Ovary (tissue), 9 donors: ENCODE data around the gene TOMM20. TPM values are rescaled to one million over a fixed set of nuclear protein-coding genes. Genes with fewer than 3 reads are reported as not detected.

Experiments used
- DNase-seq, 5 donors: peaks; one replicate each; pipeline ENCODE4 v3.0.0-alpha.2; 2019 to 2020
- H3K27ac ChIP-seq, 2 donors: fragments of 200-600 bp; one replicate each; pipeline versions ENCODE4 v1.5.1 to v1.8.0; 2019 to 2022
- H3K27me3 ChIP-seq: fragments of 200-600 bp; one replicate; pipeline ENCODE4 v1.8.0; 2022
- H3K36me3 ChIP-seq: fragments of 200-600 bp; sonication (generic); one replicate; pipeline ENCODE4 v1.5.1; 2019
- H3K4me1 ChIP-seq: one replicate; pipeline ENCODE4 v1.8.1; 2013; ENCODE audit warnings: mild to moderate bottlenecking, moderate library complexity; ENCODE audit not compliant: insufficient read depth
- H3K4me3 ChIP-seq: fragments of 200-600 bp; sonication (generic); one replicate; pipeline ENCODE4 v1.5.1; 2017
- H3K9me3 ChIP-seq, 2 donors: fragments of 200-600 bp in 1 of 2; sonication (generic) in 1 of 2; one replicate each; pipeline versions ENCODE4 v1.5.1 to v1.8.1; 2013 to 2019; ENCODE audit warnings: mild to moderate bottlenecking in 1 of 2, moderate library complexity in 1 of 2
- EP300 ChIP-seq: sonication (generic); formaldehyde crosslinking; IDR thresholded peaks from one replicate; pipeline ENCODE4 v1.6.1; 2017; ENCODE audit warnings: antibody characterized with exemption
- POLR2A ChIP-seq: fragments of 450-650 bp; IDR thresholded peaks from one replicate; pipeline ENCODE4 v1.6.1; 2017; ENCODE audit warnings: antibody characterized with exemption, mild to moderate bottlenecking, moderate library complexity
- WGBS, 3 donors: extraction: QIAGEN DNeasy Blood & Tissue Kit in 1 of 3; methylation state at CpG; one replicate each; pipeline versions ENCODE4 v1.1.5 to v1.1.7; 2013 to 2017; 5-methylcytosine and 5-hydroxymethylcytosine counted together
- intact Hi-C, 4 donors: fragments of 100-400 bp; cut with DNase I; formaldehyde crosslinking; loops; one replicate each; pipeline versions ENCODE4 v1.11.0 to v1.15.1; 2022 to 2023
- polyA plus RNA-seq, 2 donors: library from polyadenylated mRNA; stranded (reverse); fragments of 200-250 nt in 1 of 2; fragments of 350-450 nt in 1 of 2; fragmentation: Illumina TruSeq in 1 of 2; extraction: RNeasy Lipid Tissue Mini Kit (QIAGEN cat#74804) in 1 of 2; gene quantifications; one replicate each; pipeline ENCODE4 v1.2.3, GENCODE V29; 2013 to 2014
- small RNA-seq: library from RNA; depleted of rRNA; stranded (forward); fragments of <200 nt; gene quantifications from one replicate; pipeline ENCODE3, GENCODE V24; 2016
- total RNA-seq, 7 donors: library from RNA; depleted of rRNA in 2 of 7; stranded (reverse); fragments of >200 nt in 2 of 7; fragmentation: NEBNext Ultra II Directional in 3 of 7; extraction: Animal tissue kit (Norgen Biotek cat#: 25700) in 3 of 7; gene quantifications; one replicate each; pipeline versions ENCODE4 v1.1.0 to v1.2.4, GENCODE V29; 2016 to 2023
- TF ChIP-seq, protein P1 (sequence below), 3 donors: fragments of 450-650 bp in 2 of 3; fragments of 200-600 bp in 1 of 3; IDR thresholded peaks; one replicate each; pipeline versions ENCODE4 v1.5.1 to v1.8.0; 2016 to 2022; ENCODE audit warnings: antibody characterized with exemption in 3 of 3, mild to moderate bottlenecking in 1 of 3
- donor health status: DM: no; HTN: no; CAD: no; lungs with moderate emphysema.
- donor health status: DM: no; HTN: no; CAD: no.
- donor health status: Bipolar disorder and iron deficiency.
- donor health status: DM: yes; HTN: yes; CAD: no.
- donor health status: DM: no; HTN: no; CAD: no.
- donor health status: DM: yes; HTN: yes; CAD: no.

TOMM20 gene
- total and polyA plus RNA-seq, 9 donors: 104 to 153 (median 120) TPM

DNA sequence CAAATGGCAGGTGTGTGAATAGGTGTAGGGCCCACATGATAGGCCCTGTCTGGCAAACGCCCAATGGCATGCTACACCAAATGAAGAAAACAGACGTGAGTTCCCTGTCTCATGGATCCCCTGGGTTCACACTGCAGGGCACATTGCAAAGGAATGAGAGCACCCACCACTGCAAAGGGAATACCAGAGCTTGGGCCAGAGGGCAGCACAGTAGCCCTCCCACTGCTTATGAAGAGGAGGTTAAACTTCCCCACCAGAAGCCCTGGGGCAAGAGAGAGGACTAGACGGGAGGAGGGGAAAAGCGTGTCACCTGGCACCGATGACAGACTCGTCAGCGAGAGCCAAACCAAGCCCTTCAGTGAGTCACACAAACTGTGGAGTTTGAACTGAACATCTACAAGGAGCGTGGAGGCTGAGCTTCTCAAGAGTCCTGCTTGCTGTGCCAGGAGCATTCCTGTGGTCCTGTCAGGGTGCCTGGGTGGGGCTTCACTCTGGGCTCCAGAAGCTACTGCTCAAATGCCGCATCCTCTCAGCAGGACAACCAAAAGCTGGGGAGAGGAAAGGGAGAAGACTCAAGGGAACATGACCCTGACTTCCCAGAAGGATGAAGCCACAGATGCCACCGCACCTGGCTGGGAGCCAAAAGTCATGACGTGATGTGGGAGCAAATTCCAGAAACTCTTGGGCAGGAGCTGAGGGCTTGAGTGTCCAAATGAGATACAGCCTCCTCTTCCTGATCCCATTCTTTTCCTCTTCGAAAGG, 61.1 kb downstream of the TOMM20 start:
- DNase-seq: peak in 2 of 5 donors; percentile 51 to 64
- Histone ChIP-seq H3K27me3 (no peaks in the 10 kb centered on the region), H3K36me3 (no peaks in the 10 kb centered on the region), H3K4me1 (peaks cover 4% of the 10 kb centered on the region), H3K9me3 (no peaks in the 10 kb centered on the region), H3K4me3 (no peak overlapping the region), H3K27ac (no peak overlapping the region)
- intact Hi-C loops: loop anchor here in 1 of 4 donors (10.0 kb wide), 1 partner anchor 93 kb away; no protein-coding TSS in a partner anchor
- WGBS, 3 donors: 54 to 65% (median 55%) methylated on average over 12 of the region's 12 CpGs
- TF ChIP-seq, protein P1, sequence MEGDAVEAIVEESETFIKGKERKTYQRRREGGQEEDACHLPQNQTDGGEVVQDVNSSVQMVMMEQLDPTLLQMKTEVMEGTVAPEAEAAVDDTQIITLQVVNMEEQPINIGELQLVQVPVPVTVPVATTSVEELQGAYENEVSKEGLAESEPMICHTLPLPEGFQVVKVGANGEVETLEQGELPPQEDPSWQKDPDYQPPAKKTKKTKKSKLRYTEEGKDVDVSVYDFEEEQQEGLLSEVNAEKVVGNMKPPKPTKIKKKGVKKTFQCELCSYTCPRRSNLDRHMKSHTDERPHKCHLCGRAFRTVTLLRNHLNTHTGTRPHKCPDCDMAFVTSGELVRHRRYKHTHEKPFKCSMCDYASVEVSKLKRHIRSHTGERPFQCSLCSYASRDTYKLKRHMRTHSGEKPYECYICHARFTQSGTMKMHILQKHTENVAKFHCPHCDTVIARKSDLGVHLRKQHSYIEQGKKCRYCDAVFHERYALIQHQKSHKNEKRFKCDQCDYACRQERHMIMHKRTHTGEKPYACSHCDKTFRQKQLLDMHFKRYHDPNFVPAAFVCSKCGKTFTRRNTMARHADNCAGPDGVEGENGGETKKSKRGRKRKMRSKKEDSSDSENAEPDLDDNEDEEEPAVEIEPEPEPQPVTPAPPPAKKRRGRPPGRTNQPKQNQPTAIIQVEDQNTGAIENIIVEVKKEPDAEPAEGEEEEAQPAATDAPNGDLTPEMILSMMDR (IDR thresholded peaks at IDR 0.05): no peak
- TF ChIP-seq EP300: peak; percentile 39

DNA sequence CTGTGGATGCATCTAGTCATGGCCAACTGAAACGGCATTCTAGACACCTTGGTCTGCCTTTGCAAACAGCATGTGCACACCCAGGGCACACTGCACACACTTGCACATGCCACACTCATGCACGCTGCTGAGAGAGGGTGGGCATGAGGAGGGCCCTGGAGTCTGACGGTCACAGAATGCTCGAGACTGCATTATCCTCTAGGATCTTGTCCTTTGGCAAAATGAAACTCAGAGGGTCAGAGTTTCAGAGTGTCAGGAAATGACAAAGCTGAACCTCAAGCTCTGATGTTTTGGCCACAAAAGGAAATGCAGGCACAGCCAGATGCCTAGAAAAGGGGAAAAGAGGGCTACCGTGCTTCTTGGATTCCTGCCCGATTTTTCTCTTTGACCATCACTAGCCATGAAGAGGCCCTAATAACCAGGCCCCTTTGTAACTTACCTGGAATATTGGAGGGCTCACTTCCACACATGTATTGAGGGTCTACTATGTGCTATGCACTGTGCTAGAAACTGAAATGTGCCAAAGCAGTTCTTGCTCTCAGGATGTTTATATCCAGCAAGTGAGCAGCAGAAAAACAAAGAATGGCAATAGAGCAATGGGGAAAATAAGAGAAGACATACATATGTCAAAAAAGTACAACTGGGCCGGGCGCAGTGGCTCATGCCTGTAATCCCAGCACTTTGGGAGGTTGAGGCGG, 65.4 kb downstream of the TOMM20 start:
- Histone ChIP-seq H3K9me3 (no peaks in the 10 kb centered on the region), H3K27ac (no peak overlapping the region), H3K27me3 (no peaks in the 10 kb centered on the region), H3K4me1 (peaks cover 2% of the 10 kb centered on the region), H3K4me3 (no peak overlapping the region), H3K36me3 (no peaks in the 10 kb centered on the region)
- 81 to 86% (median 84%) methylated on average over 9 of the region's 9 CpGs for WGBS, 3 donors
- intact Hi-C loops: loop anchor here in 1 of 4 donors (10.0 kb wide), 1 partner anchor 88 kb away; no protein-coding TSS in a partner anchor
- TF ChIP-seq EP300 (no peak), POLR2A (no peak)
- TF ChIP-seq, protein P1 (IDR thresholded peaks at IDR 0.05): no peak
- DNase-seq: no peak

DNA sequence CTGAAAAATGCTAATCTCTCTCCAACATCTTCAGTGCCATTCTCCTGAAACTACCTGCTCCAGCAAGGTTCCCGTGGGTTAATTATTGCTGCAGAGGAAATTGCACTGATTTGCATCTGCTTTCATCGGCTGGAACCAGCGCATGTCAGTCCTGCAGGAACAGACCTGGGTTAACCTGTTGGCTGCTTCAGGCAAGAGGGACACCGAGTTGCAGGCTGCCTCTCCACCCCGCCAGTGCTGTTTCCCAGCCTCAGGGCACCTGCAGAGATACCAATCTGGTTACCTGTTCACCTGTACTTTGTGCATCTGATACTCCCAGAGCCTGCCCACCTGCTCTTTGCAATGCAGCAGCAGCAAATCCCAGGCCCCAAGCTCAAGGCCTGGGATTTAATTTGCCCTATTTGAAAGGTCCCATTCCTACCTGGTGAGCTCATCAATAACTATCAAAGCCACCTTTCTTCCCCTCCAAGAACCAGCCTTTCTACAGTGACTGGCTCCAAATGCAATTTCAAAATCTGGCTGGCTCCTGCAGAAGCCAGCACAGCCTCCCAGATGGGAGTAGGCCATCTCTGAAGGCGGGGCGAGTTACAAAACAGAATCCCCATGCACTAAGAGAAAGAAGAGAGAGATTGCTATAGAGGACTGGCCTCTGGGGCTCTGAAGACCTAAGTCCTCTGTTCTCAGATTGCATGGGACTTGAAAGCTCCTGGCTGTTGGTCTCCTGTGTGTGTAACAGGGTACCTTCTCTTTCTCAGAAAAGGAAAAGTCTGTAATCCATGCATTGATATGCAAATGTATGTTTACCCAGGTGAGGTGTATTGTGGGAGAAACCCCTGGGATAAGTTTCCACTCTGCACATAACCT, 67.8 kb downstream of the TOMM20 start:
- Histone ChIP-seq H3K27ac (no peak overlapping the region), H3K4me1 (no peaks in the 10 kb centered on the region), H3K36me3 (no peaks in the 10 kb centered on the region), H3K9me3 (no peaks in the 10 kb centered on the region), H3K4me3 (no peak overlapping the region), H3K27me3 (no peaks in the 10 kb centered on the region)
- TF ChIP-seq POLR2A (no peak), EP300 (no peak)
- TF ChIP-seq, protein P1 (IDR thresholded peaks at IDR 0.05): no peak
- intact Hi-C loops: loop anchor here in 1 of 4 donors (10.0 kb wide), 1 partner anchor 86 kb away; no protein-coding TSS in a partner anchor
- DNase-seq: no peak
- WGBS, 3 donors: 60 to 66% (median 63%) methylated on average over 7 of the region's 7 CpGs

Small RNA genes within 50 kb of the gene (small RNA-seq; reads per million reads assigned to genes)
- gene AL732292.1 (not detected), gene SNORA14B (2.8 reads per million, percentile 75 among the genes with 10 or more reads in this experiment)

Other genes with a start within 250 kb of the TOMM20 start
- 10 to 100 TPM; 24.5 to 61.9 (median 56.1) TPM for gene RBM34, start 32.4 kb upstream of the TOMM20 start, total RNA-seq
- gene RBM34, start 32.4 kb upstream of the TOMM20 start, polyA plus RNA-seq: 10 to 100 TPM; 48.1 to 62.1 TPM
- gene ARID4B, start 199.3 kb upstream of the TOMM20 start, total RNA-seq: 10 to 100 TPM; 35.4 to 52.0 (median 44.6) TPM
- 10 to 100 TPM; 19.6 to 22.5 TPM for gene ARID4B, start 199.3 kb upstream of the TOMM20 start, polyA plus RNA-seq
- gene GGPS1, start 199.7 kb upstream of the TOMM20 start, total RNA-seq: 10 to 100 TPM; 15.3 to 42.4 (median 31.7) TPM
- 10 to 100 TPM; 21.1 to 31.8 TPM for gene GGPS1, start 199.7 kb upstream of the TOMM20 start, polyA plus RNA-seq
- gene TBCE, start 238.6 kb upstream of the TOMM20 start, total RNA-seq: 10 to 100 TPM; 11.8 to 25.5 (median 22.8) TPM
- gene TBCE, start 238.6 kb upstream of the TOMM20 start, polyA plus RNA-seq: 10 to 100 TPM; 13.7 to 22.9 TPM